ENCODE data around the gene CNTNAP2.

DNA sequence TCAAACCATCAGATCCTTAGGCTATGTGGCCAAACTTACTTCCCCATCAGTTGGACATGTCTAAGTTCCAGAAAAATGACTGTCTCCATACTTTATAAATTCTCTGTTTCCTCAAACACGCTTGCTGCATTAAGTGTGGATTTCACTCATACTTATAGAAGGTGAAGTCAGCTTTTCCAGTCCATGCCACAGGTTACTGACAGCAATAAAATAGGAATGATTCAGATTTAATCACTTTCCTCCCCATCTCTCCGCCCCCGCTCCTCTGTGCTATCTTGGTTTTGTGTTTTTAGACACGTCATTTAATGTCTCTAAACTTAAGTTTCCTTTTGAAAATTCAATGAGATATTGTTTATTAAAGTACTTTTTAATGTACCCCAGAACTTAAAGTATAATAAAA is 1376.0 kb downstream of the CNTNAP2 start:
- no peak for TF ChIP-seq CTCF (conservative IDR thresholded peaks at IDR 0.05; ENCODE audit: low read depth, low read length)
- TF ChIP-seq POLR2A (IDR thresholded peaks at IDR 0.05; ENCODE audit: low read depth, low read length), result no peak
- TF ChIP-seq BHLHE40 (IDR thresholded peaks at IDR 0.05; ENCODE audit: low read depth, low read length), result no peak
- no peak for TF ChIP-seq SMC3 (IDR thresholded peaks at IDR 0.05; ENCODE audit: low read depth, low read length)
- TF ChIP-seq RFX5 (IDR thresholded peaks at IDR 0.05; ENCODE audit: low read depth, low read length), result no peak
- TF ChIP-seq RAD21 (IDR thresholded peaks at IDR 0.05; ENCODE audit: low read length), result no peak
- no peak for TF ChIP-seq CHD1 (IDR thresholded peaks at IDR 0.05; ENCODE audit: low read depth, low read length)
- no peak for TF ChIP-seq MXI1 (IDR thresholded peaks at IDR 0.05; ENCODE audit: borderline replicate concordance, low read depth, low read length)
- TF ChIP-seq MAFK (IDR thresholded peaks at IDR 0.05; ENCODE audit: low read depth, low read length), result no peak; the same call in 1 of the 2 replicates
- TF ChIP-seq ELK1 (IDR thresholded peaks at IDR 0.05; ENCODE audit: borderline replicate concordance, low read depth, low read length), result no peak
